ENCODE data around the gene SIRPB2. TPM values are rescaled to one million over a fixed set of nuclear protein-coding genes. Genes with fewer than 3 reads are reported as not detected.
A peak's percentile ranks its signal among the peaks of the same experiment; 100 is the strongest.

Gene SIRPB2
- total and polyA plus RNA-seq, 2 donors (not counting 3 experiments of a cell fraction or from before 2014, with no cell fraction given), result 9.5 to 19.7 TPM

- TF ChIP-seq, protein P1, sequence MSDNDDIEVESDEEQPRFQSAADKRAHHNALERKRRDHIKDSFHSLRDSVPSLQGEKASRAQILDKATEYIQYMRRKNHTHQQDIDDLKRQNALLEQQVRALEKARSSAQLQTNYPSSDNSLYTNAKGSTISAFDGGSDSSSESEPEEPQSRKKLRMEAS (IDR thresholded peaks at IDR 0.05; ENCODE audit: insufficient read depth, insufficient read length), result no peak
- TF ChIP-seq MYC (IDR thresholded peaks at IDR 0.05; ENCODE audit: low read depth, low read length) (no peak), CTCF (IDR thresholded peaks at IDR 0.05; ENCODE audit: extremely low read depth in 1 of 2, insufficient read depth in 1 of 2, low read depth in 1 of 2, low read length in 2 of 2) (no peak), EZH2 (IDR thresholded peaks at IDR 0.05; ENCODE audit: borderline replicate concordance, low read depth, low read length, severe bottlenecking) (no peak), POLR2A (IDR thresholded peaks at IDR 0.05; ENCODE audit: low read depth, low read length) (no peak)
- peaks cover 15% of the 10 kb centered on the region for H3K4me1 ChIP-seq (ENCODE audit: control insufficient read depth, extremely low read depth, insufficient read depth, low read length)
- no peaks in the 10 kb centered on the region for H3K9me1 ChIP-seq (replicated peaks; ENCODE audit: control insufficient read depth, extremely low read depth, insufficient read depth, low read length)
- no peaks in the 10 kb centered on the region for H4K20me1 ChIP-seq (replicated peaks; ENCODE audit: control insufficient read depth, extremely low read depth, insufficient read depth, low read length)
- no peak overlapping the region for H2AFZ ChIP-seq (ENCODE audit: low read depth, low read length)
- ChIA-PET POLR2A (no interaction called here), CTCF (interaction anchor here (14.3 kb wide), 1 partner anchor 32 kb away, joined by 229 read pairs; no protein-coding TSS in a partner anchor)
- no peaks in the 10 kb centered on the region for H3K9me3 ChIP-seq (replicated peaks; ENCODE audit: control insufficient read depth, insufficient read depth, low read length)
- BruUV-seq (replicated peaks), result no TSS peak
- dilution Hi-C loops (cut with MboI; ENCODE audit: extremely low pct_ligation_motif_present, low sequenced_read_pairs), result no loop called here
- FAIRE-seq, result no peak
- no peak for DNase-seq (ENCODE audit: low read depth, low spot score)
- no peak overlapping the region for H3K4me3 ChIP-seq (replicated peaks in 1 of 3; ENCODE audit: insufficient read depth in 1 of 3, low read depth in 1 of 3, low read length in 3 of 3)
- H3K79me2 ChIP-seq (ENCODE audit: control insufficient read depth, insufficient read depth, low read length), result peaks cover 2% of the 10 kb centered on the region
- no peaks in the 10 kb centered on the region for H3K27me3 ChIP-seq (ENCODE audit: control insufficient read depth in 2 of 2, insufficient read depth in 2 of 2, low read length in 2 of 2)
- intact Hi-C loops (cut with micrococcal nuclease), result no loop called here
- no peaks in the 10 kb centered on the region for H3K36me3 ChIP-seq (ENCODE audit: control insufficient read depth in 2 of 2, extremely low read depth in 1 of 2, insufficient read depth in 2 of 2, low read length in 2 of 2)
- H3K9ac ChIP-seq (replicated peaks; ENCODE audit: extremely low read depth, insufficient read depth, low read length), result no peak overlapping the region
- H3K27ac ChIP-seq (ENCODE audit: insufficient read depth, low read depth, low read length), result peak overlapping the region; percentile 75
- H3K4me2 ChIP-seq (ENCODE audit: insufficient read depth, low read length), result no peak overlapping the region
Measured at GRCh38 chr20:1471242-1471641, 20.0 kb downstream of the SIRPB2 start.

Data from endothelial cell of umbilical vein (primary cell).